ENCODE results near the gene SEMA4C. TPM values are rescaled to one million over a fixed set of nuclear protein-coding genes. Genes with fewer than 3 reads are reported as not detected.

The SEMA4C gene
- total RNA-seq, 1 experiment from 2014 or later, result 16.3 TPM

- TF ChIP-seq CTCF (IDR thresholded peaks at IDR 0.05; ENCODE audit: unreplicated experiment), result peak; percentile 82
- H3K4me1 Mint-ChIP-seq (ENCODE audit: insufficient read depth, unreplicated experiment), result peaks cover 5% of the 10 kb centered on the region
- peak overlapping the region; percentile 63 for H3K27ac Mint-ChIP-seq (ENCODE audit: low read depth, unreplicated experiment)
- ChIA-PET CTCF (interaction anchor here (0.5 to 5.8 kb wide), 14 partner anchors 11 to 662 kb away, joined by 3 to 30 read pairs (median 4); partner anchors contain the start of gene ANKRD39), POLR2A (interaction anchor here (0.6 to 4.6 kb wide), 8 partner anchors 11 to 1781 kb away, joined by 3 to 53 read pairs (median 9); partner anchors contain the start of genes ANKRD36, ANKRD39 and CNNM3)
- no peaks in the 10 kb centered on the region for H3K27me3 Mint-ChIP-seq (ENCODE audit: insufficient read depth, unreplicated experiment)
- H3K4me3 Mint-ChIP-seq (ENCODE audit: unreplicated experiment), result peak overlapping the region; percentile 78
- H3K9me3 Mint-ChIP-seq (ENCODE audit: unreplicated experiment), result no peaks in the 10 kb centered on the region
- intact Hi-C loops (cut with micrococcal nuclease), result loop anchor here (2.0 kb wide), 1 partner anchor 48 kb away; no protein-coding TSS in a partner anchor
- no peaks in the 10 kb centered on the region for H3K36me3 Mint-ChIP-seq (ENCODE audit: insufficient read depth, unreplicated experiment)
- peak; percentile 87 for DNase-seq (ENCODE audit: unreplicated experiment)
- BruUV-seq (replicated peaks), result no TSS peak
These were observed 1.2 kb downstream of the SEMA4C start for GRCh38 chr2:96868555-96869280.

DNA sequence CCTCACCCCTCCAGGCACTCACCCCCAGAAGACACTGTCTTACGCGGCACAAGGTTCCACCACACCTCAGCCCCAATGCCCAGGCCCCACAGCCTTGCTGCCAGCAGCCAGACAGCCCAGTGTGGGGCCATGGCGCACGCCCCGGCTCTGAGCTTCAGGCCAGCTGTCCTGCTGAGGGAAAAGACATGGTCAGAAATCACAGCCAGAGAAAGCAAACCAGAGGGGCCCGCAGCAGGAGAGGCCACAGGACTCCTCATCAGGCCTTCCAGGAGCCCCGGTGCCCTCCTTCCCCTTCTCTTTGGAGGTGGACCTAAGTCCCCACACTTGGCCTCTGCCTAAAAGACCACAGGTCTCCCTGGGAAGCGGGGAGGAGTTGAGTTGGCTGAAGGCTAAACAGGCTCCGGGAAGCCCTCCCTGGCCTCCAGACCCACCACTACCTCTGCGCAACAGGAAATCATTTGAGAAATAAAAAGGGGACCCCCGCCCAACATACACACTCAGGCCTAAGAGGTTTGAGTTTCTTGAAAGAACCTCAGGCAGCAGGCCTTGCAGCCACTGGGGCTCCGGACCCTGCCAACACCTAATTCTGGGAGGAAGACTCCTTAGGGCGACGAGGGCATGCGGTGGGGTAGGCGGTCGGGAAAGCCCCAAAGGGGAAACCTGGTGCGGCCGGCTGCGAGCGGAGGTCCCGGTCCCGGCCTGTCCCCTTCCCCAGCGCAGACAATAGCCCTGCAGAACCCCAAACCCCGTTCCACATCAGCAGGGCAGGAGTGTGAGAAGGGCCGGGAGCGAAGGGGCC lies 1.9 kb downstream of the SEMA4C start:
- intact Hi-C loops (cut with micrococcal nuclease), result loop anchor here (2.0 kb wide), 1 partner anchor 49 kb away; no protein-coding TSS in a partner anchor
- Mint-ChIP-seq H3K27ac (ENCODE audit: low read depth, unreplicated experiment) (peak overlapping the region; percentile 63), H3K4me3 (ENCODE audit: unreplicated experiment) (peak overlapping the region; percentile 78), H3K27me3 (ENCODE audit: insufficient read depth, unreplicated experiment) (no peaks in the 10 kb centered on the region), H3K4me1 (ENCODE audit: insufficient read depth, unreplicated experiment) (peaks cover 5% of the 10 kb centered on the region), H3K36me3 (ENCODE audit: insufficient read depth, unreplicated experiment) (peaks cover 5% of the 10 kb centered on the region), H3K9me3 (ENCODE audit: unreplicated experiment) (no peaks in the 10 kb centered on the region)
- no peak for TF ChIP-seq CTCF (IDR thresholded peaks at IDR 0.05; ENCODE audit: unreplicated experiment)
- TSS peak; percentile 66 for BruUV-seq (replicated peaks)
- ChIA-PET CTCF (interaction anchor here (0.6 to 5.8 kb wide), 12 partner anchors 10 to 334 kb away, joined by 3 to 30 read pairs (median 4); partner anchors contain the start of gene ANKRD39), POLR2A (interaction anchor here (1.2 to 4.6 kb wide), 6 partner anchors 10 to 245 kb away, joined by 7 to 53 read pairs (median 10); partner anchors contain the start of genes ANKRD36, ANKRD39 and CNNM3)
- DNase-seq (ENCODE audit: unreplicated experiment), result no peak

GRCh38 chr2:96866986-96867755 lies 2.7 kb downstream of the SEMA4C start:
- intact Hi-C loops (cut with micrococcal nuclease), result no loop called here
- Mint-ChIP-seq H3K27ac (ENCODE audit: low read depth, unreplicated experiment) (peak overlapping the region; percentile 63), H3K4me1 (ENCODE audit: insufficient read depth, unreplicated experiment) (peaks cover 5% of the 10 kb centered on the region), H3K9me3 (ENCODE audit: unreplicated experiment) (no peaks in the 10 kb centered on the region), H3K27me3 (ENCODE audit: insufficient read depth, unreplicated experiment) (no peaks in the 10 kb centered on the region), H3K36me3 (ENCODE audit: insufficient read depth, unreplicated experiment) (peaks cover 13% of the 10 kb centered on the region), H3K4me3 (ENCODE audit: unreplicated experiment) (peak overlapping the region; percentile 78)
- CTCF ChIA-PET, result interaction anchor here (0.5 to 5.8 kb wide), 6 partner anchors 9 to 333 kb away, joined by 3 to 30 read pairs (median 4); partner anchors contain the start of gene ANKRD39
- BruUV-seq (replicated peaks), result no TSS peak
- DNase-seq (ENCODE audit: unreplicated experiment), result no peak
- POLR2A ChIA-PET, result interaction anchor here (1.7 to 4.6 kb wide), 2 partner anchors 10 to 84 kb away, joined by 8 to 53 read pairs; partner anchors contain the start of gene ANKRD39
- no peak for TF ChIP-seq CTCF (IDR thresholded peaks at IDR 0.05; ENCODE audit: unreplicated experiment)
